A673 (cell line): ENCODE results near the gene PRM2.

Experiments
- CTCF ChIP-seq: fragments of 300-800, 200-600 bp; sonication (generic); conservative IDR thresholded peaks from 2 replicates; pipeline ENCODE4 v1.5.1; 2017; ENCODE audit warnings: low read depth, mild to moderate bottlenecking, antibody characterized with exemption, low read length, moderate library complexity, mixed read lengths
- EZH2 ChIP-seq: fragments of 200-600 bp; sonication (generic); IDR thresholded peaks from 2 replicates; pipeline ENCODE4 v1.6.1; 2017; ENCODE audit warnings: borderline replicate concordance, low read depth, mild to moderate bottlenecking, mixed read lengths, antibody characterized with exemption, low read length; ENCODE audit not compliant: poor library complexity, severe bottlenecking

GRCh38 chr16:11245988-11246387 lies 30.3 kb downstream of the PRM2 start:
- TF ChIP-seq CTCF = no peak
- TF ChIP-seq EZH2 = no peak
